Hepatocyte (in vitro differentiated cells): ENCODE measurements around the gene ITGB1BP1. TPM values are rescaled to one million over a fixed set of nuclear protein-coding genes. Genes with fewer than 3 reads are reported as not detected.

Experiments used
- DNase-seq: peaks from one replicate; pipeline ENCODE4 v3.0.0-alpha.2; 2016; ENCODE audit warnings: low spot score
- H2AFZ ChIP-seq: fragments of 200-600 bp; sonication (generic); 2 replicates; pipeline ENCODE4 v1.6.0; 2016; ENCODE audit warnings: antibody characterized with exemption, mild to moderate bottlenecking
- H3K27ac ChIP-seq: fragments of 200-600 bp; sonication (generic); 2 replicates; pipeline ENCODE4 v1.5.1; 2016; ENCODE audit warnings: mild to moderate bottlenecking
- H3K27me3 ChIP-seq: fragments of 200-600 bp; sonication (generic); 2 replicates; pipeline ENCODE4 v1.6.1; 2016
- H3K36me3 ChIP-seq: fragments of 200-600 bp; sonication (generic); replicated peaks from 2 replicates; pipeline ENCODE4 v1.5.1; 2016; ENCODE audit warnings: low read depth; ENCODE audit not compliant: insufficient read depth
- H3K4me1 ChIP-seq: fragments of 200-600 bp; sonication (generic); 2 replicates; pipeline ENCODE4 v1.5.1; 2016; ENCODE audit warnings: mild to moderate bottlenecking, moderate library complexity; ENCODE audit not compliant: insufficient read depth
- H3K4me2 ChIP-seq: fragments of 200-600 bp; sonication (generic); 2 replicates; pipeline ENCODE4 v1.6.0; 2016
- H3K4me3 ChIP-seq: fragments of 200-600 bp; sonication (generic); 2 replicates; pipeline ENCODE4 v1.5.1; 2016; ENCODE audit warnings: mild to moderate bottlenecking
- H3K79me2 ChIP-seq: fragments of 200-600 bp; sonication (generic); 2 replicates; pipeline ENCODE4 v1.6.0; 2017; ENCODE audit warnings: mild to moderate bottlenecking
- H3K9me2 ChIP-seq: fragments of 200-600 bp; sonication (generic); replicated peaks from 2 replicates; pipeline ENCODE4 v1.6.0; 2017; ENCODE audit warnings: mild to moderate bottlenecking; ENCODE audit not compliant: insufficient read depth
- H3K9me3 ChIP-seq: fragments of 200-600 bp; sonication (generic); 2 replicates; pipeline ENCODE4 v1.5.1; 2016; ENCODE audit warnings: low read depth, mild to moderate bottlenecking
- H4K20me1 ChIP-seq: fragments of 200-600 bp; sonication (generic); 2 replicates; pipeline ENCODE4 v1.6.0; 2016; ENCODE audit warnings: mild to moderate bottlenecking; ENCODE audit not compliant: insufficient read depth, poor library complexity, severe bottlenecking
- CTCF ChIP-seq: fragments of 200-600 bp; sonication (generic); IDR thresholded peaks from 2 replicates; pipeline ENCODE4 v1.5.1; 2016; ENCODE audit warnings: antibody characterized with exemption, mild to moderate bottlenecking; ENCODE audit not compliant: poor library complexity
- EZH2 ChIP-seq: fragments of 200-600 bp; sonication (generic); IDR thresholded peaks from 2 replicates; pipeline ENCODE4 v1.6.1; 2016; ENCODE audit warnings: antibody characterized with exemption, mild to moderate bottlenecking, borderline replicate concordance
- EZH2phosphoT487 ChIP-seq: fragments of 200-600 bp; sonication (generic); IDR thresholded peaks from one replicate; pipeline ENCODE4 v1.6.1; 2018; ENCODE audit warnings: antibody characterized with exemption, mild to moderate bottlenecking, low read depth, moderate library complexity; ENCODE audit not compliant: unreplicated experiment, severe bottlenecking
- WGBS: methylation state at CpG from one replicate; pipeline ENCODE4 v1.1.6; 2016; ENCODE audit warnings: low lambda C conversion rate; ENCODE audit errors: missing lambda C conversion rate; 5-methylcytosine and 5-hydroxymethylcytosine counted together
- polyA plus RNA-seq: library from polyadenylated mRNA; unstranded; fragments of >200 nt; fragmentation: Nextera tagmentation; extraction: Ambion mirVana; gene quantifications from 2 replicates; pipeline ENCODE4 v1.2.1, GENCODE V29; 2016
- total RNA-seq: library from RNA; depleted of rRNA; stranded (reverse); fragments of >200 nt; gene quantifications from 2 replicates; pipeline ENCODE4 v1.2.3, GENCODE V29; 2014

ITGB1BP1 gene
- total and polyA plus RNA-seq, 2 experiments from 2014 or later = 17.4 to 51.8 TPM

- TF ChIP-seq EZH2phosphoT487 (no peak), EZH2 (no peak)
- Histone ChIP-seq H3K9me2 (no peaks in the 10 kb centered on the region), H3K4me1 (no peaks in the 10 kb centered on the region), H3K79me2 (no peaks in the 10 kb centered on the region), H3K4me2 (no peak overlapping the region), H3K27ac (no peak overlapping the region), H3K27me3 (no peaks in the 10 kb centered on the region), H3K36me3 (no peaks in the 10 kb centered on the region), H2AFZ (no peak overlapping the region), H3K4me3 (no peak overlapping the region), H3K9me3 (no peaks in the 10 kb centered on the region), H4K20me1 (no peaks in the 10 kb centered on the region)
- WGBS = 96% methylated on average over 3 of the region's 3 CpGs
- DNase-seq = no peak
Measured at GRCh38 chr2:9460441-9461017, 37.2 kb upstream of the ITGB1BP1 start.

- Histone ChIP-seq H3K36me3 (no peaks in the 10 kb centered on the region), H4K20me1 (no peaks in the 10 kb centered on the region), H3K79me2 (no peaks in the 10 kb centered on the region), H3K4me1 (no peaks in the 10 kb centered on the region), H3K4me2 (no peak overlapping the region), H2AFZ (no peak overlapping the region), H3K27me3 (no peaks in the 10 kb centered on the region), H3K4me3 (no peak overlapping the region), H3K9me2 (no peaks in the 10 kb centered on the region), H3K9me3 (no peaks in the 10 kb centered on the region), H3K27ac (no peak overlapping the region)
- no peak for DNase-seq
- TF ChIP-seq EZH2phosphoT487 = no peak
- no peak for TF ChIP-seq EZH2
- no peak for TF ChIP-seq CTCF
- WGBS = 91% methylated on average over 1 of the region's 1 CpG
Measured at GRCh38 chr2:9451231-9451630, 27.9 kb upstream of the ITGB1BP1 start.

GRCh38 chr2:9445089-9445488 lies 21.8 kb upstream of the ITGB1BP1 start:
- no peaks in the 10 kb centered on the region for H3K79me2 ChIP-seq
- H4K20me1 ChIP-seq = no peaks in the 10 kb centered on the region
- H3K27me3 ChIP-seq = no peaks in the 10 kb centered on the region
- DNase-seq = no peak
- TF ChIP-seq EZH2 = no peak
- no peak for TF ChIP-seq EZH2phosphoT487
- TF ChIP-seq CTCF = no peak
- WGBS = 89% methylated on average over 7 of the region's 7 CpGs
- H3K27ac ChIP-seq = no peak overlapping the region
- H3K9me3 ChIP-seq = no peaks in the 10 kb centered on the region
- H3K4me2 ChIP-seq = no peak overlapping the region
- H3K4me1 ChIP-seq = no peaks in the 10 kb centered on the region
- no peaks in the 10 kb centered on the region for H3K9me2 ChIP-seq
- no peaks in the 10 kb centered on the region for H3K36me3 ChIP-seq
- no peak overlapping the region for H3K4me3 ChIP-seq
- H2AFZ ChIP-seq = no peak overlapping the region

GRCh38 chr2:9443526-9443925 lies 20.2 kb upstream of the ITGB1BP1 start:
- no peak for DNase-seq
- Histone ChIP-seq H3K4me3 (no peak overlapping the region), H3K4me1 (no peaks in the 10 kb centered on the region), H3K27me3 (no peaks in the 10 kb centered on the region), H3K4me2 (no peak overlapping the region), H3K9me3 (no peaks in the 10 kb centered on the region), H2AFZ (no peak overlapping the region), H3K36me3 (no peaks in the 10 kb centered on the region), H4K20me1 (no peaks in the 10 kb centered on the region), H3K79me2 (no peaks in the 10 kb centered on the region), H3K27ac (no peak overlapping the region), H3K9me2 (no peaks in the 10 kb centered on the region)
- no peak for TF ChIP-seq EZH2phosphoT487
- TF ChIP-seq CTCF = no peak
- no peak for TF ChIP-seq EZH2
- 96% methylated on average over 5 of the region's 5 CpGs for WGBS
